Testis (tissue), 3 donors: ENCODE measurements around the gene PPP1R14C. TPM values are rescaled to one million over a fixed set of nuclear protein-coding genes. Genes with fewer than 3 reads are reported as not detected.

Source experiments
- DNase-seq: peaks from one replicate; pipeline ENCODE4 v3.0.0-alpha.2; 2019
- H3K27ac ChIP-seq, 2 donors: fragments of 200-600 bp; sonication (generic); one replicate each; pipeline ENCODE4 v1.5.1; 2019
- H3K27me3 ChIP-seq: fragments of 200-600 bp; sonication (generic); one replicate; pipeline ENCODE4 v1.5.1; 2019
- H3K36me3 ChIP-seq: fragments of 200-600 bp; sonication (generic); one replicate; pipeline ENCODE4 v1.5.1; 2017; ENCODE audit warnings: low read depth; ENCODE audit errors: missing control alignments
- H3K4me1 ChIP-seq: fragments of 200-600 bp; sonication (generic); one replicate; pipeline ENCODE4 v1.5.1; 2019
- H3K4me3 ChIP-seq, 2 donors: fragments of 200-600 bp; sonication (generic); one replicate each; pipeline ENCODE4 v1.5.1; 2017 to 2019
- H3K9me3 ChIP-seq: fragments of 200-600 bp; sonication (generic); one replicate; pipeline ENCODE4 v1.5.1; 2017
- CTCF ChIP-seq, 3 experiments: fragments of 450-650 bp in 2 of 3; fragments of 200-600 bp in 1 of 3; sonication (generic) in 1 of 3; IDR thresholded peaks; one replicate each; pipeline ENCODE4 v1.5.1; 2016 to 2019; ENCODE audit warnings: antibody characterized with exemption in 3 of 3, mild to moderate bottlenecking in 2 of 3, moderate library complexity in 1 of 3
- POLR2A ChIP-seq: fragments of 450-650 bp; IDR thresholded peaks from one replicate; pipeline ENCODE4 v1.6.1; 2017; ENCODE audit warnings: antibody characterized with exemption, mild to moderate bottlenecking, moderate library complexity
- WGBS, 2 donors: methylation state at CpG; one replicate each; pipeline ENCODE4 v1.1.5; 2018; 5-methylcytosine and 5-hydroxymethylcytosine counted together
- intact Hi-C: fragments of 100-400 bp; cut with DNase I; formaldehyde crosslinking; loops from one replicate; pipeline ENCODE4 v1.15.1; 2023; ENCODE audit warnings: low total_unique reads
- polyA plus RNA-seq: library from polyadenylated mRNA; stranded (reverse); fragments of 350-450 nt; fragmentation: Illumina TruSeq; extraction: RNeasy Lipid Tissue Mini Kit (QIAGEN cat#74804); gene quantifications from one replicate; pipeline ENCODE4 v1.2.3, GENCODE V29; 2014; ENCODE audit warnings: low read depth, low replicate concordance; ENCODE audit not compliant: insufficient read depth
- total RNA-seq, 2 donors: library from RNA; depleted of rRNA; stranded (reverse); fragments of >200 nt; gene quantifications; one replicate each; pipeline ENCODE4 v1.2.3, GENCODE V29; 2016

The PPP1R14C gene
- total and polyA plus RNA-seq, 3 donors from 2014 or later: 11.1 to 27.1 (median 22.4) TPM

GRCh38 chr6:150167479-150167873 is 24.6 kb downstream of the PPP1R14C start:
- Histone ChIP-seq H3K4me3 (no peak overlapping the region), H3K36me3 (no peaks in the 10 kb centered on the region), H3K4me1 (no peaks in the 10 kb centered on the region), H3K27me3 (no peaks in the 10 kb centered on the region), H3K27ac (no peak overlapping the region), H3K9me3 (no peaks in the 10 kb centered on the region)
- no peak for DNase-seq
- intact Hi-C loops: no loop called here
- WGBS, 2 donors: 75 to 81% methylated on average over 6 of the region's 6 CpGs
- TF ChIP-seq CTCF (IDR thresholded peaks at IDR 0.05): no peak
- TF ChIP-seq POLR2A: no peak

GRCh38 chr6:150169181-150169580 is 26.3 kb downstream of the PPP1R14C start:
- no peaks in the 10 kb centered on the region for H3K36me3 ChIP-seq
- no peak overlapping the region for H3K4me3 ChIP-seq
- intact Hi-C loops: no loop called here
- no peaks in the 10 kb centered on the region for H3K27me3 ChIP-seq
- no peak for TF ChIP-seq POLR2A
- no peak for TF ChIP-seq CTCF (IDR thresholded peaks at IDR 0.05)
- DNase-seq: no peak
- H3K4me1 ChIP-seq: no peaks in the 10 kb centered on the region
- H3K27ac ChIP-seq: no peak overlapping the region
- 67 to 79% methylated on average over 2 of the region's 2 CpGs for WGBS, 2 donors
- H3K9me3 ChIP-seq: no peaks in the 10 kb centered on the region

- H3K27me3 ChIP-seq: no peaks in the 10 kb centered on the region
- no peak overlapping the region for H3K4me3 ChIP-seq
- no peaks in the 10 kb centered on the region for H3K36me3 ChIP-seq
- intact Hi-C loops: no loop called here
- no peak for DNase-seq
- H3K4me1 ChIP-seq: no peaks in the 10 kb centered on the region
- 86 to 93% methylated on average over 4 of the region's 4 CpGs for WGBS, 2 donors
- no peaks in the 10 kb centered on the region for H3K9me3 ChIP-seq
- TF ChIP-seq CTCF (IDR thresholded peaks at IDR 0.05) (no peak), POLR2A (no peak)
- H3K27ac ChIP-seq: no peak overlapping the region
These were observed 26.8 kb downstream of the PPP1R14C start for GRCh38 chr6:150169609-150170008.

GRCh38 chr6:150172929-150173328 is 30.1 kb downstream of the PPP1R14C start:
- no peak overlapping the region for H3K4me3 ChIP-seq
- no peak overlapping the region for H3K27ac ChIP-seq
- no peaks in the 10 kb centered on the region for H3K36me3 ChIP-seq
- peaks cover 3% of the 10 kb centered on the region for H3K4me1 ChIP-seq
- TF ChIP-seq POLR2A (no peak), CTCF (IDR thresholded peaks at IDR 0.05) (no peak)
- H3K9me3 ChIP-seq: no peaks in the 10 kb centered on the region
- H3K27me3 ChIP-seq: no peaks in the 10 kb centered on the region
- no peak for DNase-seq
- intact Hi-C loops: no loop called here
- WGBS, 2 donors: 91 to 97% methylated on average over 2 of the region's 2 CpGs

- WGBS, 2 donors: 85 to 86% methylated on average over 4 of the region's 4 CpGs
- intact Hi-C loops: no loop called here
- Histone ChIP-seq H3K27me3 (no peaks in the 10 kb centered on the region), H3K4me1 (peaks cover 3% of the 10 kb centered on the region), H3K4me3 (no peak overlapping the region), H3K36me3 (no peaks in the 10 kb centered on the region), H3K9me3 (no peaks in the 10 kb centered on the region), H3K27ac (no peak overlapping the region)
- no peak for TF ChIP-seq POLR2A
- no peak for TF ChIP-seq CTCF (IDR thresholded peaks at IDR 0.05)
- DNase-seq: no peak
These were observed 32.8 kb downstream of the PPP1R14C start for GRCh38 chr6:150175586-150176151.
